Frontal cortex (tissue), 4 donors: ENCODE measurements around the gene CPTP. TPM values are rescaled to one million over a fixed set of nuclear protein-coding genes. Genes with fewer than 3 reads are reported as not detected.
"Not testable (repeated sequence)": the region's sequence is repeated elsewhere in the genome, so short reads cannot be mapped to it uniquely, and the experiment has no call there.

ENCODE experiments used
- DNase-seq, 2 donors: peaks; one replicate each; pipeline ENCODE4 v3.0.0; 2012; ENCODE audit warnings: low spot score in 2 of 2
- FAIRE-seq: peaks from 2 replicates; lab custom pipeline; 2012; peaks lifted over from hg19 to GRCh38; lab: Jason Lieb, UNC
- total RNA-seq: library from RNA; depleted of rRNA; stranded (reverse); fragments of >200 nt; gene quantifications from one replicate; pipeline ENCODE4 v1.2.3, GENCODE V29; 2014
- donor health status: control.
- donor health status: control.
- donor health status: control.

Gene CPTP
- total RNA-seq, 1 donor from 2014 or later: 14.3 TPM

DNA sequence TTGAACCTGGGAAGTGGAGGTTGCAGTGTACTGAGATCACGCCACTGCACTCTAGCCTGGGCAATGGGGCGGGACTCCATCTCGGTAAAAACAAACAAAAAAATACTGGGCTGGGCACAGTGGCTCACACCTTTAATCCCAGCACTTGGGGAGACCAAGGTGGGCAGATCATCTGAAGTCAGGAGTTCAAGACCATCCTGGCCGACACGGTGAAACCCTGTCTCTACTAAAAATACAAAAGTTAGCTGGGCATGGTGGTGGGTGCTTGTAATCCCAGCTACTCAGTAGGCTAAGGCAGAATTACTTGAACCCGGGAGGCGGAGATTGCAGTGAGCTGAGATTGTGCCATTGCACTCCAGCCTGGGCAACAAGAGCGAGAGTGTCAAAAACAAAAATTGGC lies 8.4 kb upstream of the CPTP start:
- DNase-seq, FAIRE-seq: not testable (repeated sequence)

DNA sequence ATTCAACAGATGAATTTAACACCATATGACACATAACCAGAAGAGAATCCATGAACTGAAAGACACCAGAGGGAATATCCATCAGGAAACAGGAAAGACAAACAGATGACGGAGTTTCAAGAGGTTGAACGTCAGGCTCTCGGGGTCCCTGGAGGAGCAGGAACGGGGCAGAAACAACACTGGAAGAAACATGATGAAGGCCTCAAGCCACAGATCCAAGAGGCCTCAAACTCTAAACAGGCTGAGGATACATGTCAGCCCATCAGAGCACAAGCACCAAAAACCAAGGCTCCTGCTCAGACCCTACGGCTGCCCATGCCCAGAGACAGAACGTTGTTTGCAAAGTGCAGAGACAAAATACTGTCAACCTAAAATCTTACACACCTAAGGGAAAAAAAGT lies 7.2 kb upstream of the CPTP start:
- FAIRE-seq (no peak), DNase-seq (no peak)

DNA sequence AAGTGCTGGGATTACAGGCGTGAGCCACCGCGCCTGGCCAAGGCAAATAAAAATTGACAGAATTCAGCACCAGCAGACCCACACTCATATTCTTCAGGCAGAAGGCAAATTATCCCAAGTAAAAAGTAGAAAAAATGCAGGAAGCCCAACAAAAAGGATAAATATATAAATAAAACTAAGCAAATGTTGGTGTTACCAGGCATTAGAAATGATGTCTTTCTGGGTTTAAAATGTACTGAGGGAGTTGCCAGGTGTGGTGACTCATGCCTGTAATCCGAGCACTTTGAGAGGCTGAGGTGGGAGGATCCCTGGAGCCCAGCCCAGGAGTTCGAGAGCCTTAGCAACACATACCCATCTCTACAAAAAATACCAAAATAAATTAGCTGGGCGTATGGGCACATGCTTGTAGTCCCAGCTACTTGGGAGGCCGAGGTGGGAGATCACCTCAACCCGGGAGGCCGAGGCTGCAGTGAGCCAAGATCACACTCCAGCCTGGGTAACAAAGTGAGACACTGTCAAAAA lies 6.4 kb upstream of the CPTP start:
- DNase-seq (no peak), FAIRE-seq (no peak)

DNA sequence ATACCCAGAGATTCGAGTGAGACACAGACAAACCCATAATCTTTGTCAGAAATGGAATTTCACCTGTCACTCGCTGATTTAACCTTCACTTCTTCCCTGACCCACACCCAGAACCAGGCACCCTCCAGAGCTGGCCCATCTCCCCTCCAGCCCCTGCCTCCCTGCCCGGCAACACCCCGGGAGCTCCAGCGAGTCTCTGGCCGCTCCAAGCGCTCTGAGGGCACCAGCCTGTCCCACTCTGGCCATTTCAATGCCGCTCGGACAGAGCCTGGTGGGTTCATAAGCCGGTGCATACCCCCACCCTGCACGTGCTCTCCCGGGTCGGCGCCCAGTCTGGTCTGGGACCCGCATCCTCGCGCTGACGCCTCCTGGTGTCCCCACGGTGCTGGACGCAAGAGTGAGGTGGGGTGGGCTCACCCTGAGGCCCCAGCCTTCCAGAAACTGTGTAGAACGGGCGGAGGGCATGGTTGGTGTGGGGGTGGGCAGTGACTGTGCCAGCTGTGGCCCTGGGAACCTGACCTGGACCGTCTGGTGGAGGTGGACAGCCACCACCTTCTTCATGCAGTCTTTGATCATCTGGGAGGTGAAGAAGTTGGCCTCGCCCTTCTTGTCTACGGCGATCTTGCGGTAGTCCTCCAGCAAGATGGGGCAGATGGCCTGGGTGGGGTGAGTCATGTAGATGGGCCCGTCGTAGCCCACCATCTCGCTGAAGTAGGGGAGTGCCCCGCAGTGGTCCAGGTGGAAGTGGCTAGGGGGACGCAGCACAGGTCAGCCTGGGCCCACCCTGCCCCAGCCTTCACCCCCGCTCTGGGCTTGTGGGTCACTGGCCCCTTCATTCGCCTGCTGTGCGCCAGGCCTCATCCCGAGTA lies 5.6 kb upstream of the CPTP start:
- no peak for FAIRE-seq
- no peak for DNase-seq

DNA sequence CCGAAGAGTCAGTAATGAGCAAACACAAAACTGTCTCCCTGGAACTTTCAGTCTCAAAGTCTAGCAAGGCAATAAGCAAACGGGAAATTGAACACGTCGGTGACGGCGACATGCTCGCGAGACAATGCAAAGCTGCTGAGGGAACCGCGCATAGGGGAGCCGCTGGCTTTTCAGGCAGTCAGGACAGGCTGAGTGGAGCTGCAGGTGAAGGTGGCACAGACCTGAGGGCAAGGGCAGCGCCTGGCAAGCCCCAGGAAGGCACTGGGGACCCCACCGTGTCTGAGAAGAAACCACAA lies 5.0 kb upstream of the CPTP start:
- DNase-seq (no peak), FAIRE-seq (no peak)

DNA sequence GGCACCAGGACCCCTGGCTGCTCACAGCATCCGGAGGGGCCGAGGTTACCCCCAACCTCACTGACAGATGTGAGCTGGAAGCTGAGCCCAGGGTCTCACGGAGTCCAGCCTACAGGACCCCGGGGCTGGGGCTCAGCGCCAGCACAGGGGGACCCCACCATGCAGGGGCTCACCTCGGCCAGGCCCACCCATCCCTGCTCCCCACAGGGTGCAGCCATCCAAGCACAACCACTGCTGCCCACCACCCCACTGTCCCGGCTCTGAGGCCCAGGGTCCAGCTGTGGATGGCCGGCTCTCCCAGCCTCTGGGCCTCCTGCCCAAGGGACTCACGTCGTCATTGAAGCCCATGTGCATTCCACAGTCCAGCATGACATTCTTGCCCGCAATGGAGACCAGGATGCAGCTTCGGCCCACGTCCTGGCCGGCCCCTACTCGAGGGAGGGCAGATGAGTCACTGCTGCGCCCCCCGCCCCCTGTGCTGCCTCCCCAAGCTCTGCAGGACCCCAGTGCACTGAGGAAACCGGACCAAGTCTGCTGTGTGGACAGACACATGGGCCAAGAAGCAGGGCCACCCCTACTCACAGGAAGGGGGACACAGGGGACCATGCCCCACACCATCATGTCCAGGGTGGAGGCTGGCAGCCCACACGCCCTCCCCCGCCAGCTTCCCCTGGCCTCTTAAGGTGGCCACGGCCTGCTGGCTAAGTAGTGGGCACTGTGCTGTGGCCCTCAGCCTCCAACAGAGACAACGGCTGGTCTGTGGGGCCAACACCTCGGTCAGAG lies 3.7 kb upstream of the CPTP start:
- no peak for FAIRE-seq
- no peak for DNase-seq

DNA sequence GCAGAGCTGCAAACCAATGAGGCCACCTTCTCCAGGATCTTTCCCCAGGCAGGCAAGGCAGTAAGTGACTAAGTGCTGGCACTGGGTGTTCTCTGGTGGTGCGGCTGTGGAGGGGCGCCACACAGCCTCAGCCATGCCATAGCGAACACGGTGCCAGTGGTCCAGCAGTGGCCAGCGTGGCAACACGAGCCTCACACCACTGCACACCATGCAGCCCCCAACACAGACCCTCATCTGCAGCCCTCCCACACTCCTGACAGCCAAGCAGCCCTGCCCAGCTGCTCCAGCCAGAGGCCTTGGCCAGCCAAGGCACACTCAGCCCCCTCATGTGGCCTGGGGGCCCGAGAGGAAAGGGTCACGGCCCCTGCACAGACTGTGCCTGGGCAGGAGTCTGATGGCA lies 3.1 kb upstream of the CPTP start:
- FAIRE-seq: no peak
- DNase-seq: no peak

DNA sequence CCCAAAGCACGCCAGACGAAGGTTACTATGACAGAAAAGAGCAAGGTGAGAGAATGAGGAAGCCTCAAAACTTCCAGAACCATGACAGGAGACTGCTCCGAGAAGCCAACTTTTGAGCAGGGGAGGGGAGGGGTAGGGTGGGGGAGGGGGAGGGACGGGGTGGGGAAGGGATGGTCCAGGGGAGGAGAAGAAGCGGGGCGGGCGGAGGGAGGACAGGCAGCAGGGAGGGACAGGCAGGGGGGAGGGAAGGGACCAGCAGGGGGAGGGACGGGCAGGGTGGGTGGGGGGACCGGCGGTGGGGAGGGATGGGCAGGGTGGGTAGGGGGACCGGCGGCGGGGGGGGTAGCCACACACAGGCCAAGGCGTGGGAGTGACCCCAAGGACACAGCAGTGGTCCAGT lies 2.2 kb upstream of the CPTP start:
- DNase-seq: no peak

DNA sequence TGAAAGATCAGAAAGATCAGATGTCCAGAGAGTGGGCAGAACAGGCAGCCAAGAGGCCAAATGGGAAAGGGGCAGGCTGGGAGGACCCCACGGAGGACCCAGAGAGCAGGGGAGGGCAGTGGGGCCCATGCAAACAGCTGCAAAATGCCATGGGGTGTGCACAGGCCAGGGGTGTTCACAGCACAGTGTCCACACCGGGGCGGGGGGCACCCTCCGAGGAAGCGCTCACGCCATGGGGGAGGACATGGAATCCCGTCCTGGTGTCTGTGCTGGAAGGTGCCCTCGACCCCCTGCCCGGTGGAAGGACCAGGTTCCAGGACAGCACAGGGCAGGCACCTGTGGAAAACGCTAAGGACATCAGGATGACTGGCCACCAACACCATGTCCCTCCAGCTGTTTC lies 1.6 kb upstream of the CPTP start:
- DNase-seq (no peak), FAIRE-seq (no peak)

More for the DNA sequence above, 2.2 kb upstream of the CPTP start:
- FAIRE-seq: no peak

DNA sequence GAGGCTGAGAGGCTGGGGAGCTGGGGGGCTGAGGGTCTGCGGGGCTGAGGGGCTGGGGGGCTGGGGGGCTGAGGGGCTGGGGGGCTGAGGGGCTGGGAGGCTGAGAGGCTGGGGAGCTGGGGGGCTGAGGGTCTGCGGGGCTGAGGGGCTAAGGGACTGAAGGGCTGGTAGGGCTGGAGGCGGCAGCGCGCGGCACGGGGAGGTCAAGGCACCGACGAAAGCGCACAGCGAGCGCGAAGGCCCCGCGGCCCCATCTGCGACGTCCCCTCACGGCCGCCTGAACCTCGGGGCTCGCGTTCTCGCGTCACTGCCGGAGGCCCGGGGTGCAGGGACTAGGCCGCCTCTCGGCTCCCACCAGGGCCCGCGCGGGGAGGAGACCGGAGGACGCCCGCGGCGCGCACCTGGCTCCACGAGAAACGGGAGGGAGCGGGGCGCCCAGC lies 498 bp upstream of the CPTP start:
- DNase-seq: no peak
- no peak for FAIRE-seq

DNA sequence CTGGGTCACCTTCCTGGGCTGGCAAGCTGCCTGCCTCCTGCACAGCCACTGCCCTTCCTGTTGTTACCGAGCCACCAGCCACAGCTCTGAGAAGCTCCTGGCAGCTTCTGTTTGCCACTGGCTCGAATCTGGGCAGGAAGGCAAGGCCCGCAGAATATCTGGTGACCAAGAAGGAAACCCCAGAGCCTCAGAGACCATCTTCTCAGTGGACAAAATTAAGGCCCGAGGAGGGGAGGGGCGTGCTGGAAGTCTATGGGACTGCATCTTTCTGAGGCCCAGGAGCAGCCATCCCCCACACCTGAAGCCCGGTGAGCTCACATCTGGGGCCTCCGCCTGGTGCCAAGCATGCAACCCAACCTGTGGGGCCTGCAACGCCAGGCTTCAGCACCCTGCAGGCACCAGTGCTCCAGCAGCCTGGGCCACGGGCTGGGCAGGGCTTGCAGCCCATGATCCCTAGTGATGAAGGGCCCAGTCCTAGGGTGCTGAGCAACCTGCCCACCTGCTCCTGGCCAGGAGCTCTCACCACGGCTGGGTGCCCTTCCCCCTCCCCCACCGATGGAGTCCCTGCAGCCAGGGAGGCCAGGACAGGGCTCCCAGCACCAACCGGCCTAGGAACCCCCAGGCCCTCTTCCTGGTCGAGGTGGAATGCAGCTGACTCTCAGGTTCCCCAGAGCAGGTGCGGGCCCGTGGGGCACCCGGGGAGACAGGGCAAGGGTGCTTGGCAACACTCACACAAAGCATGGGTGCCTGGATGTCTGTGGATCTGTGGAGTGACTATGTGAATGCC lies 879 bp downstream of the CPTP start:
- no peak for FAIRE-seq
- DNase-seq: no peak

DNA sequence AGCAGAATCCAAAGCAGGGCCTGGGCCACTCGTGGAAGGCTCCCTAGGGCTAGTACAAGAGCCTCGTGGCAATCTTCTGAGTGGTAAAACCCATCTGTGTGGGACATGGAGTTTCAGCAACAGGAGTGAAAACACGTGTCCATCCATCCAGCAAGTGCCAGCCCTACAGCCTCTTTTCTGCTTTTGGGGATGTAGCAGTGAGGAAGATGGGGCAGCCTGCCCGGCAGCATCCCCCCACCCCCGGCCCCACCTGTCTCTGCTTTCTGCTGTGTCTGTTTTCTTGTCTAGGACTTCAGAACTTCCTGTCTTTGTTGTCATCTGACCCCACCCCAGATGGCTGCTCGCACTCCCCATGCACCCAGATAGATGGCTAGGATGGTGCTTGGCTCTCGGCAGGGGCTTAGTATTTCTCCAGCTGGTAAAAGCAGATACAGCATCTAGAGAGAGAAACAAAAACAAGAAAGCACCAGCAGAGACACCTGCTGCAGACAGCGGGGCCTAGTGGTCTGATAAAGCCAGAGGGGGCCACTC lies 1.5 kb downstream of the CPTP start:
- FAIRE-seq (no peak), DNase-seq (no peak)

DNA sequence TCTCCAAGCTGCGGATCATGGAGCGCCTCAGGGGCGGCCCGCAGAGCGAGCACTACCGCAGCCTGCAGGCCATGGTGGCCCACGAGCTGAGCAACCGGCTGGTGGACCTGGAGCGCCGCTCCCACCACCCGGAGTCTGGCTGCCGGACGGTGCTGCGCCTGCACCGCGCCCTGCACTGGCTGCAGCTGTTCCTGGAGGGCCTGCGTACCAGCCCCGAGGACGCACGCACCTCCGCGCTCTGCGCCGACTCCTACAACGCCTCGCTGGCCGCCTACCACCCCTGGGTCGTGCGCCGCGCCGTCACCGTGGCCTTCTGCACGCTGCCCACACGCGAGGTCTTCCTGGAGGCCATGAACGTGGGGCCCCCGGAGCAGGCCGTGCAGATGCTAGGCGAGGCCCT lies 2.7 kb downstream of the CPTP start:
- DNase-seq: no peak
- FAIRE-seq: no peak

DNA sequence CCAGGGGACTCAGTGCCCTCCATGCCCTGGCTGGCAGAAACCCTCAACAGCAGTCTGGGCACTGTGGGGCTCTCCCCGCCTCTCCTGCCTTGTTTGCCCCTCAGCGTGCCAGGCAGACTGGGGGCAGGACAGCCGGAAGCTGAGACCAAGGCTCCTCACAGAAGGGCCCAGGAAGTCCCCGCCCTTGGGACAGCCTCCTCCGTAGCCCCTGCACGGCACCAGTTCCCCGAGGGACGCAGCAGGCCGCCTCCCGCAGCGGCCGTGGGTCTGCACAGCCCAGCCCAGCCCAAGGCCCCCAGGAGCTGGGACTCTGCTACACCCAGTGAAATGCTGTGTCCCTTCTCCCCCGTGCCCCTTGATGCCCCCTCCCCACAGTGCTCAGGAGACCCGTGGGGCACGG lies 3.7 kb downstream of the CPTP start:
- FAIRE-seq (no peak), DNase-seq (no peak)

DNA sequence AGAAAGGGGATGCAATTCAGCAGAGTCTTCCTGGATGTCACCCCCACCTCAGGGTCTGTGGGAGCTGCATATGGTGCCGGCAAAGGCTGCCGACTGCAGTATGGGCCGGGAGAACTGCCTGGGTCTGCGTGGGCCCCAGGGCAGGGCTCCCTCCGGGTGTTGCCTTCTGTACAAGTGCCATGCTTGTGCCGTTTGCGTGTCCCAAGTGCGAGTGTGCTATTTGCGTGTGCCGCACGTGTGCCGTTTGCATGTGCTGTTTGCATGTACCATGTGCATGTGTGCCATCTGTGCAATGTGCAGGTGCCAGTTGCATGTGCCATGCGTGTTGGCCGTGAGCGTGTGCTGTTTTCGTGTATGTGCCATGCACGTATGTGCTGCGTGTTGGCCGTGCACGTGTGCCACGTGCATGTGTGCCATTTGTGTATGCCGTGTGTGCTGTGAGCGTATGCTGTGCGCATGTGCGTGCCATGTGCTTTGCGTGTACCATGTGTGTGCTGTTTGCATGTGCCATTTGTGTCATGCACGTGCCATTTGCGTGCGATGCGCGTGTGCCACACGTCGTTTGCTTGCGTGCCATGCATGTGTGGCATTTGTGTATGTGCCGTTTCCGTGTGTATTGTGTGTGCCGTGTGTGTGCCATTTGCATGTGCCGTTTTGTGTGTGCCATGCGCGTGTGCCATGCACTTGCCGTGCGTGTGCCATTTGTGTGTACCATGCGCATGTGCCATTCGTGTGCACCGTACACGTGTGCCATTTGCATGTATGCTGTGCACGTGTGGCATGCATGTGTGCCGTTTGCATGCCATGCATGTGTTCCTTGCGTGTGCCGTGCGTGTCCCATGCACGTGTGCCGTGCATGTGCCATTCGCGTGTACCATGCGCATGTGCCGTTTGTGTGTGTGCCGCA lies 5.0 kb downstream of the CPTP start:
- DNase-seq: no peak
- no peak for FAIRE-seq

DNA sequence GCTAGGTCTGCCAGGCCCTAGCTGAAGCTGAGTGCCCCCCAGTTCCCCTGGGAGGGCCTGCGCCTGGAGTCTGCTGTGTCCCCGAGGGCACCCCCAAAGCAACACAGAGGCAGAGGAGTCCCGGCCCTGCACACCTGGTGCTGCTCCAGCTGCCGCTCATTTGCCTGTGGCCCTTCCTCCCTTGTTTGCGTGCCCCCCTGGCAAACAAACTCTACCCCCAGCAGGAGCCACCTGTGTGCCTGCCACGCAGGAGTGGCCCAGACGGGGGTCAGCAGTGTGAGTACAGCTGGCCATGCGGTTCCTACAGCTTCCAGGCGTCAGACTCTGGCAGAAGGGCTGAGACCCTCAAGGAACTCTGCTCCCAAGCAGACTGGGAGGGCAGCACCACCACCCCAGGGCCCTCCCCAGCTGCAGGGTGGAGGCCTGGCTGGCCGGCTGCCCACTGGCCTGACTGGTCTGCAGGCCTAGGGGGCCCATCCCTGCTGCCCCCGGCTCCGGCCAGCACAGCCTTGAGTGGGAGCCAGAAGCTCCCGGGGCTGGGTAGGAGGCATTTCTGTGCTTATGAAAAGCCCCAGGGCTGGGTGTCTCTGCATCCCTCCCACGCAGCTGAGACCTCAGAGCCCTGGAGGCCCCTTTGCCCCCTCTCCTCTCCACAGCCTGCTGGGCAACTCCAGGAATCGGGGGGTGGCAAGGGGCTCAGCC lies 5.9 kb downstream of the CPTP start:
- FAIRE-seq: no peak
- DNase-seq: no peak

DNA sequence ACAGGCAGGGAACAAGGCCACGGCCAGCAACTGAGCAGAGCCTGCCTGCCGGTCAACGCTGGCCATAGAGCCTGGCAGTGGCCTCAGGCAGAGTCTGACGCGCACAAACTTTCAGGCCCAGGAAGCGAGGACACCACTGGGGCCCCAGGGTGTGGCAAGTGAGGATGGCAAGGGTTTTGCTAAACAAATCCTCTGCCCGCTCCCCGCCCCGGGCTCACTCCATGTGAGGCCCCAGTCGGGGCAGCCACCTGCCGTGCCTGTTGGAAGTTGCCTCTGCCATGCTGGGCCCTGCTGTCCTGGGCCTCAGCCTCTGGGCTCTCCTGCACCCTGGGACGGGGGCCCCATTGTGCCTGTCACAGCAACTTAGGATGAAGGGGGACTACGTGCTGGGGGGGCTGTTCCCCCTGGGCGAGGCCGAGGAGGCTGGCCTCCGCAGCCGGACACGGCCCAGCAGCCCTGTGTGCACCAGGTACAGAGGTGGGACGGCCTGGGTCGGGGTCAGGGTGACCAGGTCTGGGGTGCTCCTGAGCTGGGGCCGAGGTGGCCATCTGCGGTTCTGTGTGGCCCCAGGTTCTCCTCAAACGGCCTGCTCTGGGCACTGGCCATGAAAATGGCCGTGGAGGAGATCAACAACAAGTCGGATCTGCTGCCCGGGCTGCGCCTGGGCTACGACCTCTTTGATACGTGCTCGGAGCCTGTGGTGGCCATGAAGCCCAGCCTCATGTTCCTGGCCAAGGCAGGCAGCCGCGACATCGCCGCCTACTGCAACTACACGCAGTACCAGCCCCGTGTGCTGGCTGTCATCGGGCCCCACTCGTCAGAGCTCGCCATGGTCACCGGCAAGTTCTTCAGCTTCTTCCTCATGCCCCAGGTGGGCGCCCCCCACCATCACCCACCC lies 6.7 kb downstream of the CPTP start, which contains the start of gene TAS1R3:
Gene TAS1R3, plus strand, starts transcription at position 213 of the 898 bp plus-strand sequence. Its CDS starts 66 bp downstream, at position 279.
- DNase-seq: no peak
- FAIRE-seq: no peak
